NCI-H2196 (cell line): ENCODE data around the gene HECW1.
"Not testable (repeated sequence)": the region's sequence is repeated elsewhere in the genome, so short reads cannot be mapped to it uniquely, and the experiment has no call there.

Experiments used
- DNase-seq: peaks from one replicate; lab custom pipeline; 2025; ENCODE audit not compliant: unreplicated experiment; lab: John Stamatoyannopoulos, UW

The HECW1 gene

DNA sequence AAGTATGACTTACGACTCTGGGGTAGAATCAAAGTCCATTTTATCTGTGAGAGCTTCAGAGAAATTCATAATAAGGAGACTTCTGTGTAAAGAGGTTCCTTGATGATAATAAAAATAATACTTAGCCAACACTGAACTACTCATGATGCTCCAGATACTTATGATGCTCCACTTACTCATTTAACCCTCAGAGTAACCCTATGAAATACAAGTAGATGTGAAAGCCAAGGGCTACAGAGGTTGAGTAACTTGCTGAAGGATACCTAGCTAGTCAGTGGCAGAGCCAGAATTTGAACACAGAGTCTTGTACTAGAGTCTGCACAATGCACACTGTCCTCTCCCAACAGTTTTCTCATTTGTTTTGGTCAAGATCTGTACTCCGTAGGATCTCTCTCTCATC is 89.5 kb downstream of the HECW1 start:
- no peak for DNase-seq

- no peak for DNase-seq
Observed at GRCh38 chr7:43204081-43204480, 91.6 kb downstream of the HECW1 start.

DNA sequence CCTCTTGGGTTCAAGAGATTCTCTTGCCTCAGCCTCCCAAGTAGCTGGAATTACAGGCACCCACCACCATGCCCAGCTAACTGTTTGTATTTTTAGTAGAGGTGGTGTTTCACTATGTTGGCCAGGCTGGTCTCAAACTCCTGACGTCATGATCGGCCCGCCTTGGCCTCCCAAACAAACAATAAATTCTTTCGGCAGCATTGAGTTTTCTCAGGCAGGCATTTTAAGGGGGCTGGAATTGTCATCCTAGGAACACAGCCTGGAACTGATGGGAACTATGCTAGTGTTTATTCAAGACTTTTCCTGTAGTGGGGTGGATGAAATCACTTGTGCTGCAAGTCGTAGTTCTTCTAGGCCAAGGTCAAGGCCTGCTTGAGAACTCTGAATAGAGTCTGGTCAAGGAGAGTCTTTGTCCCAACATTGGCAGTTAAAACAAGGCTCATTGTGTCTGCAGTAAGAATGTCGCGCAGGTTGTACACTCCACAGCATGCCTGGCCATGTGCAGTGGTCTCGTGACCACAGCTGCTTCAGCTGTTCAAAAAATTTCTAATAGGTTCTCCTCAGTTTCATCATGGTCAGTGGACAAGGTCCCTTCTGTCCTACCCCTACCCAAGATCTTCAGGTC is 92.8 kb downstream of the HECW1 start:
- no peak for DNase-seq

DNA sequence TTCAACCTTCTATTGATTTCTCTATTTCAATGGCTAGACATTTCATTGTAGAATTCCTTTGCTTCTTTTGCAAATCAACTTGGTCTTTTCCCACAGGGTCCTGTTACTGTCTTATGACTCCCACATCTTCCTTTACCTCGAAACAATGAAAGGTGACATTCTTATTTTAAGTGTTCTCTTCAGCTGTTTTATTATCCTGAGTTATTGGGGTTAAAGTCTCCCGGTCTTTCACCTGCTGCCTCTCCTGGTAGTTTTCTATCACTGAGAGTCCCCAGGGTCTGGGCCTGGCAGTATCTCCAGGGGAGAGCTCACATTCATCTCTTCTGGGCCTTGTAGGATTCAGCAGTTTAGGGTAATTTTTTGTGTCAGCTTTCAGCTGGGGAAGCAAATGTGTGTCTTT is 95.8 kb downstream of the HECW1 start:
- no peak for DNase-seq

DNA sequence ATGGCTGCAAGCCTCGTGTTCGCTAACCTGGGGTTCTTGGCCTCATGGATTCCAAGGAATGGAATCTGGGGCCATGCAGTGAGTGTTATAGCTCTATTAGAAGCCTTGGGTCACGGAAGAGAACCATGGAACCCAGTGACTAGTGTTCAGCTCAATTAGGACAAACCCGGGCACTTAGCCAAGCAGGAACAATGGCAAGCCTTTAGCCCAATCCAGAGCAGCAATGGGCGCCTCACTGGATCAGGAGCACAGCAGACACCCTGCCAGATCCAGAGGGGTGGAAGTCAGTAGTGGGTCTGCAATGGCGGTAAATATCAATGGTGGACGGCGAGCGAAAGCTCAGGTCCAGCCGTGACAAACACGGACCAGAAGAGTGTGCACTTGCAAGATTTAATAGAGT is 98.1 kb downstream of the HECW1 start:
- DNase-seq: not testable (repeated sequence)

DNA sequence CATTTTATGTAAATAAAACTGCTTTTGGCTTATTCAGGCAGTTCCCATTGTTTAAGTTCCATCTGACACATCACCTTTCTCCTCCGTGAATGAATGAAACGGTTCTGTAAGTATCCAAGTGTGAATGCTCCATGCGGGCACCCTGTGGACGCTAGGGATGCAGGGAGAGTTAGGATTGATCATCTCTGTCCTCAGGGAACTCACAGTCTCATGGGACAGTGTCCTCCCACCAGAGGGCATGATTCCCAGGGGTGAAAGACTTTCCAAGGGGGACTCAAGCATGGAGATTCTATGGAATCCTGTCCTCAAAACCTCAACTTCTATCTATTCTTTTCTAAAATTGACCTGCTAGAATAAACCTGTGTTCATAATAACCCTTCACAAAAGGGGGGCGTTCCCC is 98.8 kb downstream of the HECW1 start:
- DNase-seq: no peak

- DNase-seq: no peak
Observed at GRCh38 chr7:43211693-43212092, 99.2 kb downstream of the HECW1 start.

DNA sequence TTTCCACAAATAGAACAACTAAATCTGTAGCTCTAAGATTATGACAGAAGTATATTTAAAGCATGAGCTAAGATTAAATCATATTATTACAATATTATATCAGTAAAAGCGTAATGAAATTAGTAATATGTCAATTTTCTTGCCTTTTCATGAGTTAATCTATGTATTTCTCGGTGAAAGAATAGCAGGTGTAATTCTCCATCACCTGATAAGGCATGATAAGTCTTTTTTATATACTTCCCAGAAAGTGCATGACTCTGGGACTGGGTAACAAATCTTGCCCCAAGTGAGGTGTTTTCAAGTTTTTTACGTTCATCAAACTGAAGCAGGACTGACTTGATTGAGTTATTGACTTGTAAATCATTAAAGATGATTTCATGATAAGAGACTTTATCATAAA is 100.5 kb downstream of the HECW1 start:
- no peak for DNase-seq

DNA sequence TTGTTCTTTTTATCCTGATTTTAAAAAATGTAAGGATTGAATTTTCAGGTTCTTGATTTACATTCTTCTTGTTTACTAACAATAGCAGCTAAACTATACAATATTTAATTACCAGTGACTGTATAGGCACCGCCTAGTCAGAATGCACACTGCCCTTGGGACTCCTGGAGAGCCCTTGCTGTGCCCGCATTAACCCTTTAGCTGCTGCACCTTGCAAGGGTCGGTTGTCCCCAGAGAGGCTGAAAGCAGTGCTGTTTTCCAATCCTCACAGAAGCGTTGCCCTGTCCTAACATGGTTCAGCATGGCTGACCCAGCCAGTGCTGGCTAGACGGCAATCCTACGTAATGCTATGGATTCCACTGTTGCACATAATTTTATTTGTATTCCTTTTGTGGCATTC is 102.6 kb downstream of the HECW1 start:
- DNase-seq: no peak

DNA sequence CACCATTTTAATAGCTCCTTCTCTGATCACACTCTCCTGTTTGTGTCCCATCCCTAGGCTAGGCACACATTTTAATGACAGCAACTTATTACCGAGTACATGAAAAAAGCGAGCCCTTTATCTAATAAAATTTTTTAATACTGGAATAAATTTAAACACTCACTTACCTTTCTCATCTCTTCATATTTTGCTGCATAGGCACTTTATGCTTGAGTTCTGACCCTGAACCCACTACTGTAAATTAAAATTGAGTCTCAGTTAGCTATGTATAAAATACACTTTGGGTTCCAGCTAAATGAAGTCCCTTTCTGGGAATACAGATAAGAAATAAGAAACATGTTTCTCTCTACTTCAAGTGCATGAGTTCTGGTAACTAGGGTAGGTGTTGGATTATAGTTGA is 104.6 kb downstream of the HECW1 start:
- no peak for DNase-seq

DNA sequence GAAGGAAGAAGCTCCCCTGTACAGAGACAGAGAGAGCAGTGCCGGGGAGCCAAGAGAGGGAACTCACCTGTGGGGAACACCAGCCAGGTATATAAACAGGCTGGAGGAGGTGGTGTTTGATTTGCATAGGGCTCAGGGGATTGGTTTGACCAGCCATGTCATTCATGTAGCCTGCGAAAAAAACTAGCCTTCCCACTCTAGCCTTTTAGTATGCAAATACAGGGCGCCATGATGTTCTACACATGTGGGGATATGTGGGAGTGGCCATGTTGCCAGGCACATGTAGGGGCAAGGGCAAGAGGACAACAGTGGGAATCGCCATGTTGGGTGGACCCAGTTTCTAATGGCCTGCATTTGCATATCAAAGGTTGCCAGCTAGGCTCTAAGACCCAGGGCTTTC is 106.5 kb downstream of the HECW1 start:
- DNase-seq: not testable (repeated sequence)

GRCh38 chr7:43220250-43220649 is 107.8 kb downstream of the HECW1 start:
- DNase-seq: no peak

GRCh38 chr7:43220742-43221141 is 108.3 kb downstream of the HECW1 start:
- no peak for DNase-seq

DNA sequence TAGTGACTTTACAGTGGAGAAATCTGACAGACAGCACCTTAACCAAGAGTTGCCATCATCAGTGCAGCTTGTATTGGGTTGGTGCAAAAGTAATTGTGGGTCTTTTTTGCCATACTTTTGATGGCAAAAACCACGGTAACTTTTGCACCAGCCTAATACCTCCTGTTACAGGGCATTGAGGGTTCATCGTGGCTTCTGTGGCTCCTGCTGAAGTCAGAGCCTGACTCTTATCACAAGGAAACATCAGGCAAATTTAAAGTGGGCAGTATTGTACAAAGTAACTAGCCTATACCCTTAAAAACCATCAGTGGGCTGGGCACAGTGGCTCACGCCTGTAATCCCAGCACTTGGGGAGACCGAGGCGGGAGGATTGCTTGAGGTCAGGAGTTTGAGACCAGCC is 117.4 kb downstream of the HECW1 start:
- no peak for DNase-seq

GRCh38 chr7:43232366-43232765 is 119.9 kb downstream of the HECW1 start:
- no peak for DNase-seq

DNA sequence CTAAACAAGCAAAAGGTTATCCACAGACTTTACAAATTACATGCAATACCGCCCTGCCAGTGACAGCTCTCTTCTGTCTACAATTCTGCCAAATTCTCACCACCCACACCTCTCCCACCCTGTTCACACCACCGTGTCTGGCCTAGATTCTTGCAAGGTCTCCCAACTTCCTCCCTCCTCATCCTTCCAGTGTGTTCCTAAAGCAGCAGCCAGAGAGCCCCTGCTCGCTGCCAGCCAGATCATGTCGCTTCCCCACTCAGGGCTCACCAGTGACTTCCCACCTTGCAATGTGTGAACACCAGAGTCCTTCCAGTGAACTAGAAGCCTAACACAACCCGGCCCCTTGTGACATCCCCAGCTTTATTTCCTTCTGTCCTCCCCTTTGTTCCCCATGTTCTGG is 121.6 kb downstream of the HECW1 start:
- no peak for DNase-seq

- no peak for DNase-seq
Observed at GRCh38 chr7:43234968-43235367, 122.5 kb downstream of the HECW1 start.

DNA sequence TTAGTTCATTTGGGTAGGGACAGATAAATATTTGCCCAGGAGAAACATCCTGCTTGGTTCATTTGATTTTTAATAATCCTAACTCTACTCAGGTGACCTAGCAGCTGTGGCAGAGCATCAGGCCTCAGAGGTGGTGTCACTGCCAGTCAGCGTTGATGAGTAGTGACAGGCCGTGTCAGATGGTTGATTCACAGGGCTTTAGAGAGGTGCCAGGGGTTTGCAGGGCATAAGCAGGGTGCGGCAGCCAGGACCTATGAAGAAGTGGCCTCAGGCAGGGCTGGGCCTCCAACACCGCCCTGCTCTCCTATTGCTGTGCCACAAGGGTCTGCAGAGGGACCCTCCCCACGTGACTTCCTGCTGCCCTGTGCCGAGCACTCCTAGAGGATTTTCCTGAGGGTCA is 128.1 kb downstream of the HECW1 start:
- DNase-seq: no peak

GRCh38 chr7:43242628-43243255 is 130.3 kb downstream of the HECW1 start:
- no peak for DNase-seq

DNA sequence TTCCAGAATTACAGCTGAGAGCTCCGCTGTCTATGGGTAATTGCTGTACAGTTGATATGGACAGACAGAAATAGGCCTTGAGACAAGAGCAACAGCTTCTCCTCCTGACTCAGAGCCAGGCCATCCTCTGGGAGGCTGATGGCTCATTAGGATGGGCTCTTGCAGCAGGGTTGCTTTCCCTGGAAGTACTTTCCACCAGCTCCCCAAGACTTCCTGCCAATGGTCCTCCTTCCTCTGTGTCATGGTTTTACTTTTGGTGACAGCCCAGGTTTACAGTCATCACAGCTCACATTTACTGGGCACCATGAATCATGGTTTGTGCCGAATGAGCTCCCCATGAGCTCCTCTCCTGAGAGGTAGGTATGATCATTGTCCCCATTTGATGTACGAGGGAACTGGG is 131.8 kb downstream of the HECW1 start:
- no peak for DNase-seq

- DNase-seq: no peak
Observed at GRCh38 chr7:43244784-43245183, 132.3 kb downstream of the HECW1 start.

- no peak for DNase-seq
Observed at GRCh38 chr7:43247757-43248156, 135.3 kb downstream of the HECW1 start.

GRCh38 chr7:43248553-43248952 is 136.1 kb downstream of the HECW1 start:
- no peak for DNase-seq
